GM12892 (cell line): ENCODE measurements around the gene RNF26.

Source experiments
- DNase-seq: peaks from one replicate; pipeline ENCODE4 v3.0.0; 2011; ENCODE audit not compliant: insufficient read length
- FAIRE-seq: peaks from 2 replicates; lab custom pipeline; 2011; peaks lifted over from hg19 to GRCh38; lab: Jason Lieb, UNC
- POLR2A ChIP-seq: IDR thresholded peaks from 2 replicates; pipeline ENCODE4 v1.6.1; 2011; ENCODE audit warnings: low read depth, low read length, control low read depth
- POLR2AphosphoS5 ChIP-seq: IDR thresholded peaks from 2 replicates; pipeline ENCODE4 v1.6.1; 2011; ENCODE audit warnings: low read depth, low read length, control low read depth
- TAF1 ChIP-seq: IDR thresholded peaks from 2 replicates; pipeline ENCODE4 v1.6.1; 2011; ENCODE audit warnings: low read depth, mild to moderate bottlenecking, control low read depth, low read length, borderline replicate concordance

Gene RNF26

DNA sequence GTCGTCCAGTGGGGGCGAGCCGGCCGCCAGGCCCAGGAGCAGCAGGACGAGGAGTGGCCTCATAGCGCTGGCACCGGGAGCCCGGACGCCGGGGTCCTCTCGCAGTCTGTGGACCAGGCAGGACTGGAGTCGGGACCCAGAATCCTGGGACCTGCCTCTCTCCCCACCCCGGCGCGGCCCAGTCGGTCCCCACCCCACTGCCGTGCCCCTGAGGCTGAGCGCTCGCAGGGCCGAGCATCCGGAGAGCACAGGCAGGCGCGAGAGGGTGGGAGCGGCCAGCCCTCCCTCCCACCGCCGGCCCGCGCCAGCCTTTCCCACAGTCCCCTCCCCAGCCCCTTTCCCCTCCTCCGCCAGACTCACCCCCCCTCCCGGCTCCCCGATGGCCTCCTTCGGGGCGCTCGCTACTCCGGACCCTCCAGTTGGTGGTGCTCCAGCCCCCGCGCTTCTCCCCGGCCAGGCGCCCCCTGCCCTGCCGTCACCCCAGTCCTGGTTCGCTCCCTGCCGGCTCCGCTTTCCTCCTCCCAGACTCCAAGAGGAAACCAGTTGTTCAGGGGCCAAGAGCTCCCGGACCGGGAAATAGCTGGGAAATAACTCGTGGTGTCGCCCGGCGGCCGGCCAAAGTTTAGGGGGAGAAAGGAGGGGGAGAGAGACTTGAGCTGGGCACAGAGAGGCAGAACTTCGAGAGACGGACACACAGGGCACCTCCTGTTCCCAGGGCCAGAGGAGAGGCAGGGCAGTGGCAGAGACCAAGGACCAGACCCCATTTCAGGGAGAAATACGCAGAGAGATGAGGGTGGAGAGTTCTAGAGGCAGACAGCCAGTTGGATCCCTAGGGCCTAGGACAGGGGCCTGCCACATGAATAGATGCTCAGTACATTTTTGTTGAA is 6.3 kb downstream of the RNF26 start, which contains the start of gene C1QTNF5:
Gene C1QTNF5 (minus strand): TSS at position 549 of the 887 bp plus-strand sequence. CDS start 486 bp downstream, at position 63.
- DNase-seq (no peak), FAIRE-seq (no peak)

DNA sequence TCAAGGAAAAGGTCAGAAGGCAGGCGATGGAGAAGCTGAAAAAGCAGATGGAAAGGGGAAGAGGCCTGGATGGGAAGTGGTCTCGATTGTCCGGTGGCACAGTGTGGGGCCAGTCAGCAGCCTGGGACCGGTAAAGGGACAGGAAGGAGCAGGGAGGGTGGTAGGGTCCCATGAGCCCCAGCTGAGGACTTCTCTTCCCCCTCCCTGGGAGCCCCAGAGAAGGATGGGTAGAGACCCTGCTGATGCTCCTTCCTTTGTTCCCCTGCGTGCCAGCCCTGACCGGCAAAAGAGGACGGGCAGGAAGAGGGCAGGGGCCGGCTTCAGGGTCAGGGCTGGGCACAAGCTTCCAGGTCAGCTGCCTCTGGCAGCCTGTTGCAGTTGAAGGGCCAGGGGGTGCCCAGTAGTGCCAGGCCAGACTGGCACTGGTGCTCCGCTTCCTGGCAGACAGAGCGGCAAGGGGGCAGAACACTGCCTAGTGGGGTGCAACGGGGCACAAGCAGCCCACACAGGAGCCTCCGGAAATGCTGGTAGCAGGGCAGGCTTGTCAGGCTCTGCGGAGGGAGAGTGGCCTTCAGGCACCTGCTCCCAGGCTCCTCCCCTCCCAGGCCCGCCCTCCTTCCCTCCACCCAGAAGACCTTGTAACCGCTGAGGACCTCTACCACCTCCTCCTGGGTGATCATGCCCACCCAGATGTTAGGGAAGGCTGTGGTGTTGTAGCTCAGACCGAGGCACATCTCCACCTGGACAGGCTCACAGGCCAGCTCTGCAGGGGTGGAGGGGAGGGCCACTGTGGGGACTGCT is 7.1 kb downstream of the RNF26 start:
- FAIRE-seq = no peak
- TF ChIP-seq TAF1 (no peak), POLR2A (no peak), POLR2AphosphoS5 (no peak)
- DNase-seq = no peak

More for the DNA sequence above, 6.3 kb downstream of the RNF26 start, which contains the start of gene C1QTNF5:
- TF ChIP-seq POLR2AphosphoS5 = no peak
- TF ChIP-seq POLR2A = no peak
- no peak for TF ChIP-seq TAF1

DNA sequence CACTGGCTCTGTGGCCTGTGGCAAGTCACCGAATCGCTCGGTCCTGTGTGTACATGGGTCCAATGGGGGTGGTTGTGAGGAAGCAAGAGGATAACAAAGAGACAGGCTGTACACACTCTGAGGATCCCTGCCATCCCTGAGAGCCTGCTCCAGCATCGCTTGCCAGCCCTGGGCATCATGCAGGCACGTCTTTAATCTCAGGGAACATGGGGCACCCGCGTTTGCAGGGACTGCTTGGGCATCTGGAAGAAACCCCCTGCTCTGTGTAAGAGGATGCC is 7.6 kb downstream of the RNF26 start:
- DNase-seq (no peak), FAIRE-seq (no peak)
- TF ChIP-seq POLR2A = no peak
- no peak for TF ChIP-seq POLR2AphosphoS5
- no peak for TF ChIP-seq TAF1

DNA sequence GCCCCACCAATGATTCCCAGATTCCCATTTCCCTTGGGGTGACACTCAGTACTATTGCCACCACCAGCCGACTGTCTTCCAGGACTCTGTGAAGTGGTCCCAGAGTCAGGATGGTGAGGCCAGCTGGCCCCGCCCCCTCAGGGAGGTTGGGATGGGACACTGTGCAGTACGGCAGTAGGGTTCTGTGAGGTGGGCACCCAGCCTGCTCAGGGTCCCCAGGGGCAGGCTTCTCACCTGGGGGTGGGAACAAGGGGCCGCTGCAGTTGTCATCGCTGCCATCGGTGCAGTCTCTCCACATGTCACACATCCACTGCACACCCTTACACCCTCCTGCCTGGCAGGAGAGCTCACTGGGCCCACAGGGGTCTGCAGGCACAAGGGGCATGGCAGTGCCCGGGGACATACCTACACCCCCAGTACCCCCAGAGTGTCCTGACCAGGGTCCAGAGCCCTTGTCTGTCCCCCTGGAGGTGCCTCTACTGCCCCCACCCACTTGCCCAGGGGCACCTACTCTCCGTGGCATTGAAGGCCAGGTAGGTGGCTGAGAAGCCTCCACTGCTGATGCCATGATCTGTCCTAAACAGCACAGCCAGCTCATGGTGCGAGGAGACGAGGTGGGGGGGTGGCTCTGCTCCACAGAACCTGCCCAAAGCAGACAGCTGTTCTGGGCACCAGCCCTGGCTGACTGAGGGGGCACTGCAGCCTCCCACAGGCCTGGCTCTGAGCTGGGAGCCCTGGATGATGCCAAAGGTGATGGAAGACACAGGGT is 8.2 kb downstream of the RNF26 start:
- TF ChIP-seq TAF1 = no peak
- no peak for DNase-seq
- FAIRE-seq = no peak

DNA sequence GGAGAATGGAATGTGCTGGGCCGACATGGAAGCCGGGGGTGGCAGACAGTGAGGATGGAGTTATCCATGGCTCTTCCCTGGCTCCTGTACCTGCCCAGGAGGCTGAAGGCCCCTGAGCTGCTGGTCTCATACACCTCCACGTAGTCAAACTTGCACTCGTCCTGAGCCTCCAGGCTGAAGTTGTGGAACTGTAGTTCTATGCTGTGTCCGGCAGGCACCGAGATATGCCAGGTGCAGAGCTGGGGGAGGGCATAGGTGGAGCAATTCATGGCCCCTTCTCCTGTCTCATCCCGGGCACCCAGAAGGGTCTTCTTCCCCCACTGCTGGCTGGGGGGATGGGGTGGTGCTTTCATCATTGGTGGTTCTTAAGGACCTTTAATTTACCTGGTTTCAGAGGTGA is 9.4 kb downstream of the RNF26 start:
- no peak for TF ChIP-seq TAF1
- TF ChIP-seq POLR2AphosphoS5 = no peak
- no peak for TF ChIP-seq POLR2A
- DNase-seq (no peak), FAIRE-seq (no peak)

DNA sequence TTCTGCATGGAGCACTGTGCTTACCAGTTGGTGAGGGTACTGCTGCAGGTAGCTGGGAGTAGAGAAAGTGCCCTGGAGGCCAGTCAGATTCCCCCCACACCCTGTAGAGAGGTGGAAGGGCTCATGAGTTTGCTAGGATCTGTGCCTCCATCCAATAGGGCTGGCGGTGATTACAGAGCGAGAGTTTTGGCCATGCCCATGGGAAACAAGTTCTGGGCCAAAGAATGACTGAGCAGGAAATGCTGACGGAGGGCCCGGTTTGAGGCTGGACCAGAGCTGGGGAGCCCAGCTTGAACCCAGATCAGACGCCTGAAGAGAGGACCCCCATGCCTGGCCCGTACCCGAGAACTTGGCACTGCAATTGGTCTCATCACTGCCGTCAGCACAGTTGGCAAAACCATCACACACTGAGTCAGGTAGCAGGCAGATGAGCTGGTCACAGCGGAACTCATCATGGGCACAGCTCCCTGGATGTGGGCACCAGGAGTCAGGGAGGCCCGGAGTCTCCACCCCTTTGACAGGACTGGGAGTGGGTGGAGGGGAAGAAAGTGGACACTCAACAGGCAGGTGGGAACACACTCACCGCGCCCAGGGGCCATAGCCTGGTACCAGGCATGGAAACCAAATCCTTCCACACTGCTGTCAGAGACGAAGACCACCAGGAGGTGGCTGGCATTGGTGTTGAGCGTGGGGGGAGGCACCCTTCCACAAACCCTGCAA is 10.1 kb downstream of the RNF26 start:
- DNase-seq = no peak
- no peak for FAIRE-seq
- TF ChIP-seq POLR2AphosphoS5 = no peak
- no peak for TF ChIP-seq POLR2A
- no peak for TF ChIP-seq TAF1

DNA sequence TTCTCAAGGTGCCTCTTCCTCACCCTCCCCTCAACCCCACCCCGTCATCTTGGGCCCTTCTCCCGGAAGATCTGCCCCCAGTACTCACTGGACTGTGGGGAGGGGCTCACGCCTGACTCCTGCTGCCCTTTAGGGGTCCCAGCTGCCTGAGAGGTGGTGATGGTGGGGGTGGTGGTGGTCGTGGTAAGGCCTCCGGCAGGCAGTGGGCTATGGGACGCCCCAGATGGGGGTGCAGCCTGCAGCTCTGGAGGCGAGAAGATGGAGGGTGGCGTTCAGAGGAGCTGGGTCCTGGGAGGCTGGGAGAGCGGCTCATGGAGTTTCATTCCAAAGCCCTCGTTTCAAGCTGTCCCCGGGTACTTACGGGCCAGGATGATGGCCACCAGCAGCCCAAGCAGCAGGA is 11.4 kb downstream of the RNF26 start:
- no peak for TF ChIP-seq TAF1
- TF ChIP-seq POLR2A = no peak
- TF ChIP-seq POLR2AphosphoS5 = no peak
- no peak for FAIRE-seq
- no peak for DNase-seq

DNA sequence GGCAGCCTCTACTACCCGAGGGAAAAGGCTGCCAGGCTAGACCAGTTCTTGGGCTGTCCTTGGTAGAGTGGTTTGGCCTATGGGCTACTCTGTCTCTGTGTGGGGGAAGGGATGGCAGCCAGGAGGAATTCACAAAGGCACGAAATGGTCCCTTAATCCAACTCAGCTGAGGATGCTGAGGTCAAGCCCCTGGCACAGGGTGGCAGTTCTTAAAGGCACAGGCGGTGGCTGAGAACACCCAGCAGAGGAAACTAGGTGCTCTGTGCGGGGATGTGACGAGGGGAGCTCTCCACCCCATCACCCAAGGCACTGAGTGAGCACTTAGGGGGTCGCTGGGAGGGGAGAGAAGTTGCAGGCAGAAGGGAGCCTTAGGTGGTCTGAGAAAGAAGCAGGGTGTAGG is 12.3 kb downstream of the RNF26 start, which contains the start of gene MFRP:
Gene MFRP (minus strand): TSS at position 101 of the 400 bp plus-strand sequence. CDS start 192 bp downstream, outside the sequence.
- FAIRE-seq (no peak), DNase-seq (no peak)
- TF ChIP-seq POLR2AphosphoS5 (no peak), TAF1 (no peak), POLR2A (no peak)

DNA sequence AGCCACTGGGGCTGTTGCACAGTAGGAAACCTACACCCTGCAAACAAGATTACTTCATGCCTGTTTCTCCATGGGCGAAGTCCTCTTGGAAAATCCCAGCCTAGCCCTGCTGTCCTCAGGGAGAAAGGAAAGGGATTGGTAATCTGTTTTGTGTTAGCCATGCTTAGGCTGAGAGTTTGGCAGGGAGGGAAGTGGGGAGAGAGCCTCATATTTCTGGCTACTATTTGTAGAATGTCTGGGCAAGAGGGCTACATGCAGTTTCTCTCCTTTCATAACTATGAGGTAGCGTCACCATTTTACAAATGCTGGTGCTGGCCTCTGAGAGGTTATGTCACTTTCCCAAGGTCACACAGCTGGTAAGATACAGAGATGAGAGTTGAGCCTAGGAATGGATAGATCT is 12.9 kb downstream of the RNF26 start:
- DNase-seq (no peak), FAIRE-seq (no peak)
- TF ChIP-seq TAF1 = no peak
- no peak for TF ChIP-seq POLR2A
- TF ChIP-seq POLR2AphosphoS5 = no peak

DNA sequence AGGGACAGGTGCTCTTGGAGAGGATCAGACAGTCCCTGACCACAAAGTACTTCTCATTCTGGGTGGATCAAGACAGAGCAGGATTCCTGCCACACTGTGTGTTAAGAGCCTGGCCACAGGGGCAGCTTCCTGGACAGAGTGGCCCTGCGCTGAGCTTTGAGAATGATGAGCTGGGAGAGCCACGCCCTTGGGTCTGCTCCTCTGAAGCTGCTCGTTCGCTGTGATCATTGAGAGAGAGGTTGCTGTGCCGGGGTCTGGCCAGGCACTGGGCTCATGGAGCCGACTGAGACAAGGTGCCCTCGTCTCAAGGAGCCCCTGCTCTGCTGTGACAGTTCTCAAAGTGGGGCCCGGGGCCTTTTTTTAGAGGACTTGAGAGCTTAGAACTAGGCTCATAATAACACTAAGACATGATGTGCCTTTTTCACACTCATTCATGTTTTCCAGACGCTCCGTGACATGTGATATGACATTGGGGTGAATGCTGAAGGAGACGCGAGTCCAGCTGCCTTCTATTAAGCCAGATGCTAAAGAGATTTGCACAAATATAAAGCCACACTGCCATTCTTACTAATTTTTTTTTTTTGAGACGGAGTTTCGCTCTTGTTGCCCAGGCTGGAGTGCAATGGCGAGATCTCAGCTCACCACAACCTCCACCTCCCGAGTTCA is 13.7 kb downstream of the RNF26 start:
- FAIRE-seq (no peak), DNase-seq (no peak)
- TF ChIP-seq POLR2A = no peak
- no peak for TF ChIP-seq POLR2AphosphoS5
